OCI-LY1 (cell line): ENCODE results near the gene CST8.

Source experiments
- CTCF ChIP-seq: fragments of 200-600 bp; sonication (generic), shearing (Covaris generic); IDR thresholded peaks from 2 replicates; pipeline ENCODE4 v1.5.1; 2017; ENCODE audit warnings: mild to moderate bottlenecking, antibody characterized with exemption, low read length, moderate library complexity, mixed read lengths
- EZH2 ChIP-seq: fragments of 200-600 bp; sonication (generic), shearing (Covaris generic); IDR thresholded peaks from 2 replicates; pipeline ENCODE4 v1.8.0; 2017; ENCODE audit warnings: borderline replicate concordance, mixed run types, mild to moderate bottlenecking, antibody characterized with exemption, low read length, moderate library complexity, mixed read lengths

- TF ChIP-seq EZH2, result no peak
- no peak for TF ChIP-seq CTCF
Observed at GRCh38 chr20:23510000-23510590, 19.2 kb downstream of the CST8 start.
